ELR (cell line): ENCODE data around the gene CAPN5.

Source experiments
- DNase-seq: peaks from one replicate; pipeline ENCODE4 v3.0.0-alpha.2; 2015; ENCODE audit warnings: low read depth

CAPN5 gene

GRCh38 chr11:77100166-77101042 lies 33.6 kb downstream of the CAPN5 start:
- no peak for DNase-seq

GRCh38 chr11:77101043-77101537 lies 34.3 kb downstream of the CAPN5 start:
- peak; percentile 57 for DNase-seq

- no peak for DNase-seq
Observed at GRCh38 chr11:77102246-77103210, 35.8 kb downstream of the CAPN5 start, which contains the start of gene OMP. Gene OMP (plus strand): TSS chr11:77102840. CDS start chr11:77102840, 0 bp downstream.

GRCh38 chr11:77103319-77103718 lies 36.5 kb downstream of the CAPN5 start:
- no peak for DNase-seq

GRCh38 chr11:77104727-77105126 lies 38.0 kb downstream of the CAPN5 start:
- no peak for DNase-seq

- DNase-seq = no peak
Observed at GRCh38 chr11:77106321-77106720, 39.5 kb downstream of the CAPN5 start.

- DNase-seq = no peak
Observed at GRCh38 chr11:77106759-77107158, 40.0 kb downstream of the CAPN5 start.

GRCh38 chr11:77107950-77108349 lies 41.2 kb downstream of the CAPN5 start:
- peak; percentile 90 for DNase-seq

- no peak for DNase-seq
Observed at GRCh38 chr11:77108436-77108835, 41.7 kb downstream of the CAPN5 start.

- peak; percentile 52 for DNase-seq
Observed at GRCh38 chr11:77109236-77110019, 42.7 kb downstream of the CAPN5 start.

GRCh38 chr11:77110836-77111235 lies 44.1 kb downstream of the CAPN5 start:
- DNase-seq = no peak

- DNase-seq = peak; percentile 57
Observed at GRCh38 chr11:77111277-77111676, 44.5 kb downstream of the CAPN5 start.

- DNase-seq = no peak
Observed at GRCh38 chr11:77111946-77112345, 45.2 kb downstream of the CAPN5 start.

GRCh38 chr11:77112641-77113381 lies 46.0 kb downstream of the CAPN5 start:
- DNase-seq = no peak

GRCh38 chr11:77113382-77114088 lies 46.8 kb downstream of the CAPN5 start:
- peak; percentile 66 for DNase-seq

- DNase-seq = no peak
Observed at GRCh38 chr11:77114089-77114463, 47.3 kb downstream of the CAPN5 start.

- peak; percentile 31 for DNase-seq
Observed at GRCh38 chr11:77115181-77115611, 48.4 kb downstream of the CAPN5 start.

- DNase-seq = no peak
Observed at GRCh38 chr11:77115956-77116355, 49.2 kb downstream of the CAPN5 start.

- no peak for DNase-seq
Observed at GRCh38 chr11:77117492-77117891, 50.7 kb downstream of the CAPN5 start.

- no peak for DNase-seq
Observed at GRCh38 chr11:77118086-77118485, 51.3 kb downstream of the CAPN5 start.
